Fibroblast of villous mesenchyme (primary cell): ENCODE data around the gene NCKAP5. TPM values are rescaled to one million over a fixed set of nuclear protein-coding genes. Genes with fewer than 3 reads are reported as not detected.
A peak's percentile ranks its signal among the peaks of the same experiment; 100 is the strongest.

ENCODE experiments used
- DNase-seq: peaks from one replicate; pipeline ENCODE4 v3.0.0-alpha.2; 2010; ENCODE audit warnings: low read depth
- H3K4me3 ChIP-seq: 2 replicates; pipeline ENCODE4 v1.5.1; 2011; ENCODE audit warnings: low read depth, mild to moderate bottlenecking, low read length
- CTCF ChIP-seq: IDR thresholded peaks from 2 replicates; pipeline ENCODE4 v1.5.1; 2012; ENCODE audit warnings: low read depth, mild to moderate bottlenecking, low read length; ENCODE audit not compliant: insufficient read depth
- total RNA-seq: library from RNA; depleted of rRNA; stranded (reverse); fragments of >200 nt; gene quantifications from 2 replicates; pipeline ENCODE4 v1.2.3, GENCODE V29; 2012

NCKAP5 gene
- total RNA-seq, 1 donor = 47.9 TPM

GRCh38 chr2:132937629-132938028 lies 630.6 kb downstream of the NCKAP5 start:
- no peak for TF ChIP-seq CTCF
- DNase-seq = no peak
- no peak overlapping the region for H3K4me3 ChIP-seq

GRCh38 chr2:132936791-132937190 lies 631.5 kb downstream of the NCKAP5 start:
- H3K4me3 ChIP-seq = no peak overlapping the region
- no peak for DNase-seq
- no peak for TF ChIP-seq CTCF

GRCh38 chr2:132936261-132936660 lies 632.0 kb downstream of the NCKAP5 start:
- DNase-seq = no peak
- no peak overlapping the region for H3K4me3 ChIP-seq
- TF ChIP-seq CTCF = no peak

GRCh38 chr2:132929786-132930185 lies 638.5 kb downstream of the NCKAP5 start:
- no peak for TF ChIP-seq CTCF
- DNase-seq = no peak
- no peak overlapping the region for H3K4me3 ChIP-seq

- DNase-seq = peak; percentile 38
- no peak overlapping the region for H3K4me3 ChIP-seq
- TF ChIP-seq CTCF = no peak
Measured at GRCh38 chr2:132923787-132924186, 644.5 kb downstream of the NCKAP5 start.

- DNase-seq = no peak
- no peak for TF ChIP-seq CTCF
Measured at GRCh38 chr2:132915812-132916549, 652.3 kb downstream of the NCKAP5 start.

More at GRCh38 chr2:132915812-132916549, 652.3 kb downstream of the NCKAP5 start:
- no peak overlapping the region for H3K4me3 ChIP-seq
